M059J (cell line): ENCODE results near the gene KL. TPM values are rescaled to one million over a fixed set of nuclear protein-coding genes. Genes with fewer than 3 reads are reported as not detected.

Source experiments
- DNase-seq: peaks from one replicate; pipeline ENCODE4 v3.0.0-alpha.2; 2012; ENCODE audit warnings: low read depth
- total RNA-seq: library from RNA; depleted of rRNA; stranded (reverse); fragments of >200 nt; shearing (Covaris generic); gene quantifications from 2 replicates; pipeline ENCODE4 v1.2.3, GENCODE V29; 2014; rRNA removed

KL gene
- not detected in 2 replicates for total RNA-seq

DNA sequence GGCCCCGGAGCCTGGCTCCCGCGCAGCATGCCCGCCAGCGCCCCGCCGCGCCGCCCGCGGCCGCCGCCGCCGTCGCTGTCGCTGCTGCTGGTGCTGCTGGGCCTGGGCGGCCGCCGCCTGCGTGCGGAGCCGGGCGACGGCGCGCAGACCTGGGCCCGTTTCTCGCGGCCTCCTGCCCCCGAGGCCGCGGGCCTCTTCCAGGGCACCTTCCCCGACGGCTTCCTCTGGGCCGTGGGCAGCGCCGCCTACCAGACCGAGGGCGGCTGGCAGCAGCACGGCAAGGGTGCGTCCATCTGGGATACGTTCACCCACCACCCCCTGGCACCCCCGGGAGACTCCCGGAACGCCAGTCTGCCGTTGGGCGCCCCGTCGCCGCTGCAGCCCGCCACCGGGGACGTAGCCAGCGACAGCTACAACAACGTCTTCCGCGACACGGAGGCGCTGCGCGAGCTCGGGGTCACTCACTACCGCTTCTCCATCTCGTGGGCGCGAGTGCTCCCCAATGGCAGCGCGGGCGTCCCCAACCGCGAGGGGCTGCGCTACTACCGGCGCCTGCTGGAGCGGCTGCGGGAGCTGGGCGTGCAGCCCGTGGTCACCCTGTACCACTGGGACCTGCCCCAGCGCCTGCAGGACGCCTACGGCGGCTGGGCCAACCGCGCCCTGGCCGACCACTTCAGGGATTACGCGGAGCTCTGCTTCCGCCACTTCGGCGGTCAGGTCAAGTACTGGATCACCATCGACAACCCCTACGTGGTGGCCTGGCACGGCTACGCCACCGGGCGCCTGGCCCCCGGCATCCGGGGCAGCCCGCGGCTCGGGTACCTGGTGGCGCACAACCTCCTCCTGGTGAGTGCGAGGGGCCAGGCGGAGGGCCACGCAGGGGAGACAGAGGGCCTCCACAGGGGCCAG, at the start of gene KL:
KL (plus strand) TSS at position 10 of the 909 bp plus-strand sequence; CDS start at position 28, 18 bp downstream.
- DNase-seq: no peak

DNA sequence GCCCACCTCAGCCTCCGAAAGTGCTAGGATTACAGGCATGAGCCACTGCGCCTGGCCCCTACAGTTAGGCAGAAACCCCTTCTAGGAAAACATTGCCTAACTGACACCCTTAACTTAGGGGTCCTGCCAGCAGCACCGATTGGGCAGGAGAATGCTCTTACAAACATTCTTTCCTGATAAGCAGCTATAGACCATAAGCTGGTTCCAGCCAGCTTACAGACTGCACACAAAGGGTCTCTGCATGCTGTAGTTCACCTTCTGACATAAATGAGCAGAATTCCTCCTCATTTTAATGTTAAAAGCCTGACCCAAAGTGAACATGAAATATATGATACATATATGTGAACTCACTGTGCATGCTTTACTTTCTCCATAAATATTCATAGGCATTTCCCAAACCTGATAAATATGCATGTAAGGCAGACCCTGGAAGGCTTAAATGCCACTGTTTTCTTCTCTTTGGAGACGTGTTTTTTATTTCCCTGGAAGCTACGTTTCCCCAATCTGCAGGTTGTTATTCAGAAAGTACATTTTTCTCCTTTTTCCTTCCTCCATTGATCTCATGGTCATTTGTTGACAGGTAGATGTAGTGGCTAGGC, 48.5 kb upstream of the KL start:
- DNase-seq: no peak

GRCh38 chr13:32968316-32968715, 47.9 kb upstream of the KL start:
- DNase-seq: no peak

- DNase-seq: no peak
Observed at GRCh38 chr13:32968793-32969192, 47.4 kb upstream of the KL start.

DNA sequence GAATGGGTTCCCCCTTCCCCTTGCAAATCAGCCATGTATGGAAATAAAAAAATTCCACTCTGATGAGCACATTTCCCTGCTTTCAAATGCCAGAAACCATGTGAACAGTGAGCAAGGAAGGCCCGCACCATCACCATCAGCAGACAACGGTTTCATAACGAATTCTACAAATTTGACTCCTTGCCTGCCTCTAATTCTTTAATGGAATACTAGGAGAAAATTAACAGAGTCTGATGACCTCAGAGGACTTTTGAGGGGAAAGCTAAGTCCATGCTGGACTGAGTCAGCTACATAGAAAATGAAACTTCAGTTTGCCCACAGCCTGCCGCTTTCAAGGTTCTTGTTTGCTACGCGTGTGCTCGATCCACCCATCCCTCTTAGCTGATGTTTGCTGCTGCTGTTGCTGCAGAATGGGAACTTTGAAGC, 46.7 kb upstream of the KL start:
- DNase-seq: peak; percentile 23

- DNase-seq: no peak
Observed at GRCh38 chr13:32976056-32976805, 40.0 kb upstream of the KL start.

DNA sequence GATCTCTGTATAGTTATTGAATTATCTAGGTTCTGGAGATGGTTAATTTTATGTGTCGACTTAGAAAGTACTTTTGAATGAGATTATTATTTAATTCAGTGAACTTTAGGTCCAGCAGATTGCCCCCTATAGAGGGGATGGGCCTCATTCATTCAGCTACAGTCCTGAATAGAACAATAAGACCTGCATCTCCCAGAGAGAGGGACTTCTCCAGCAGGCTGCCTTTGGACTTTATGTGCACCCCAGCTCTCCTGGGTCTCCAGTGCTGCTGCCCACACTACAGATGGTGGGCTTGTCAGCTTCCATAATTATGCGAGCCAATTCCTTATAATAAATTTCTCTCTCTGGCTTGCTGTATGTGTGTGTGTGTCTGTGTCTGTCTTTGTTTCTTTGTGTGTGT, 39.3 kb upstream of the KL start:
- no peak for DNase-seq

DNA sequence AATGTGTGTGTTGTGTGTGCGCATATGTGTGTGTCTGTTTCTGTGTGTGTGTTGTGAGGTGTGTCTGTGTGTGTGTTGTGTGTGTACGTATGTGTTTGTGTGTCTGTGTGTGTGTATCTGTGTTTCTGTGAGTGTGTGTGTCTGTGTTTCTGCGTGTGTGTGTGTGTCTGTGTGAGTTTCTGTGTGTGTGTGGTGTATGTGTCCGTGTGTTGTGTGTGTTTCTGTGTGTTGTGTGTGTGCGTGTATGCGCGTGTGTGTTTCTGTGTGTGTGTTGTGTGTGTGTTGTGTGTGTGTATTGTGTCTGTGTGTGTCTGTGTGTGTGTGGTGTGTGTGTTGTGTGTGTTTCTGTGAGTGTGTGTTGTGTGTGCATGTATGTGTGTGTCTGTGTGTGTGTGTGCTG, 38.9 kb upstream of the KL start:
- DNase-seq: no peak

GRCh38 chr13:32978278-32978677, 37.9 kb upstream of the KL start:
- DNase-seq: no peak

GRCh38 chr13:32983058-32983457, 33.2 kb upstream of the KL start:
- DNase-seq: no peak

DNA sequence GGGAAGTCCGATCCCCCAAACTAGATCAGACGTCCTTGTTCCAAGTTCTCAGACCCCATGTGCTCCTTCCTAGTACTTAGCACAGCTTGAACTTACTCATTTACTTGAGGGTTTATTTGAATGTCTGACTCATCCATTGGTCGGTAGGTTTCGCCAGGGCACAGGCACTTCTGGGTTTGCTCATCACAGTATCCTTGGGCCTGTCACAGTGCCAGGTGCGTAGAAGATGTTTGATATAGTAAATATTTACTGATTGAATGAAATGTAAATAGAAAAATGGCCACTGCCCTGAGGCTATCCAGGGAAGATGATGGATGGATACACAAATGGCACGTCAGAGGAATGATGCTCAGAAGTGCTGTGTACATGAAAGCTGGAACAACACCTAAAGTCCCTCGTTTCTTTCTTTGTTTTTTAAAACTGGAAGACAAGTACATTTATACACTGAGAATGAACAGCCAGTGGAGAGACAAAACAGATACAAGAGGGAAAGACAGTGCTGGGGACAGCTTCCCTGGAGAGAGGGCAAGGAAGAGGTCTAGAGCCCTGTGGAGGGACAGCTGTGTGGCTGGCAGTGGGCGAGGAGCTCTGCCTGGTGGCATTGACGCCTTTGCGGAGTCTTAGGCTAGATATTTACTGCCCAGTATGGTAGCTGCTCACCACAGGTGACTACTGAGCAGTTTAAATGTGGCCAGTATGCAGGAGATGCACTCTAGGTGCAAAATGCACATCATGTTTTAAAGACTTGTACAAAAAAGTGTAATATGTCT, 31.2 kb upstream of the KL start:
- DNase-seq: peak; percentile 89

- peak; percentile 9 for DNase-seq
Observed at GRCh38 chr13:32986552-32986951, 29.7 kb upstream of the KL start.

DNA sequence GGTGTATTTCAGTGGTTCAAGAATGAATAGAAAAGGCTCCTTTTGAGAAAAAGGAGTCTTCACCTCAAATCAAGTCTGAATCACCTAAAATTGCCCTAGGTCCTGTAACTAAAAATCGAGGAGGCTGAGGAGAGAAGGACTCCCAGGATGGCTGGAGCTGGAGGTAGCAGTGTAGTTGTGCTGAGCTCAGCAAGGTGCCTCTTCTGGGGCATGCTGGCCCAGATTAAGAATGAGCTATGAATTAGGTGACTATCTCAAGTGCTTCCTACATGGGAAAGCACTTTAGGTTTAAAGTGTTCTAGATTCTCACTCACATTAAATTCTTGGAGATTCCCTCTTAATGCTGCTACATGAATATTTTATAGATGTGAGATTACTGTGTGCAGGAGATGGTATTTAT, 28.8 kb upstream of the KL start:
- no peak for DNase-seq

DNA sequence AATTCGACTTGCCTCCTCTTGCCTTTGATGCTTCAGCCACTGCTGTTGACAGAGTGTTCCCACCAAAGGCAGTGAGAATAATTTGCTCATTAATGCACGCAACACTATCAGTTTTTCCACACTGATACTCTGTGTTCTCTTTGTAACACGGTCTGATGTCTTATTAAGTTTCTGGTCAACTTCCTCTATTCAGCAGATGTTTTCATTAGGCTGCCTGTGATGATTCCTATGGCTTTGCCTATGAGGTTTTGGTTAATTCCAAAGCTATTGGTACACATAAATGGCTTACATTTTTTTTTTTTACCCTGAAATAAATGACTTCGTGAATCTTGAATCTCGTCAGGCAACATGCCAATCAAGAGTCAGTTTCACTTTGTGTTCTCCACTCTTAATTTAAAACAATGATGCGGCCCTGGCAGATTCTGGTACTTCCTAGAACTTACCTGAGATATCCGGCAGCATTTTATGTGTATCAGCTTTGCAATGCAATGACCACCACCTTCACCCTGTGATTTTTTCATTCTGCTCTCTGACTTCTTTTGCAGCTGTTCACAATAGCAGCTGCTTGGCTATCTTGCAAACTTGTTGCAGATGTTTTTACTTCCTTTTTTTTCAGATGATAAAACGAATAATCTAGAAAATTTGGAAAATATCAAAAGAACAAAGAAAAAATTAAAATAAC, 27.5 kb upstream of the KL start:
- peak; percentile 2 for DNase-seq

GRCh38 chr13:32989290-32989667, 26.9 kb upstream of the KL start:
- no peak for DNase-seq

DNA sequence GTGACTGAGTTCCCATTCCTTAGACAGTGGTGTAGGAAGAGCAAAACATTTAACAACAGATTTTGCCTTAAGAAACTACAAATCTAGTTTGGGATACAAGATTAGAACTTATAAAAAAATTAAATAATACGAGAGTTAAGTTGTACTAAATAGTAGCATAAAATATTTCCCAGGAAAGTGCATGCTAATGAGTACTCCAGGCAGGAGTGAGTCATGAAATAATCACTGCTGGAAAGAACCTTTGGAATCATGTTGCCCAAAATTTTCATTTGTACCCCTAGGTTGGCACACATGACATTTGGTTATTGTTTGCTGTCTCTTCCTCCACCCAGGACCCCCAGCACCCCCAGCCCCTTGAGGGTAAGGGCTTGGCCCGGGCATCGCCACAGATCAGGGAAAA, 26.3 kb upstream of the KL start:
- peak; percentile 5 for DNase-seq

GRCh38 chr13:32993145-32993544, 23.1 kb upstream of the KL start:
- DNase-seq: no peak

DNA sequence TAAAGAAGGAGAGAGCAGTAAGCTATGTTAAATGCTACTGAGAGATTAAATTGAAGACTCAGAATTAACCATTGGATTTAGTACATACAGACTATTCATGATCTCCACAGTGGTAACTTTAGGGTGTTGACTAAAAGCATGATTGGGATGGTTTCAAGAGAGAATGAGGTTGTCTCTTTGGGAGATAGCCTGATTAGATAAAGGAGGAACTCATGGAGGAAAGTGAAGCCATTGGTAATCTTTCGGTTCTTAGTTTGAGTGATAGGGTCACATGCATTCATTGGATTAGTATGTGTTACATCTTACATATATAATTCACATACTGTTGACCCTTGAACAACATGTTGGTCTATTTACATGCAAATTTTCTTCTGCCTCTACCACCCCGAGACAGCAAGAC, 18.8 kb upstream of the KL start:
- DNase-seq: no peak

- no peak for DNase-seq
Observed at GRCh38 chr13:32998966-32999365, 17.3 kb upstream of the KL start.

- DNase-seq: no peak
Observed at GRCh38 chr13:33000365-33000764, 15.9 kb upstream of the KL start.

DNA sequence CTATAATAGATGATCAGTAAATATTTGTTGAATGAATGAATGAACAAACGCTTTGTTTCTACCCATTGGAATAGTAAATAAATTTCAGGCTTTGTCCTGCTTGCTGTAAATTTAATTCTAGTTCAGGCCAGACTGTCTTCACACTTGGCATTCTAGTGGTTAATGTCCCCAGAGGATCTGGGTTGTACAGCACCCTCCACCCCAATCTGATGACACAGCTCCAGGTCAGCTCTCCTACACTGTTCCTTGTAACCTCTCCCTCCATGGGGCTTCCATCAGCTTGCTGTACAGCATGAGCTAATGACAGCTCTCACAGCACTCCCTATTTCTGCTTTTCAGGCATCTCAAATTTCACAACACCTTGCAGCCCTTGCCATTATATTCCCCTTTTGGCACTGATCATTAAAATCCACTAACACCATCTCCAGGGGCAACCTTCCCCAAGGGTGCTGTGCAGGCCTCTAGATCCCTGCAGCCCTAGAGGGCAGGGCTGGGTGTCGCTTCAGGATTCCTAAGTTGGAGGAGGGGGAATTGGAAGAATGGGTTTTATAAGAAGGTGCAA, 12.7 kb upstream of the KL start:
- peak; percentile 3 for DNase-seq
